Cerebellar cortex (tissue), 1 donor: Measurements from ENCODE around the gene ZNRF1.
"Not testable (repeated sequence)": the region's sequence is repeated elsewhere in the genome, so short reads cannot be mapped to it uniquely, and the experiment has no call there.

Experiments used
- DNase-seq: peaks from one replicate; pipeline ENCODE4 v3.0.0-alpha.2; 2015; ENCODE audit warnings: low spot score

The ZNRF1 gene

DNA sequence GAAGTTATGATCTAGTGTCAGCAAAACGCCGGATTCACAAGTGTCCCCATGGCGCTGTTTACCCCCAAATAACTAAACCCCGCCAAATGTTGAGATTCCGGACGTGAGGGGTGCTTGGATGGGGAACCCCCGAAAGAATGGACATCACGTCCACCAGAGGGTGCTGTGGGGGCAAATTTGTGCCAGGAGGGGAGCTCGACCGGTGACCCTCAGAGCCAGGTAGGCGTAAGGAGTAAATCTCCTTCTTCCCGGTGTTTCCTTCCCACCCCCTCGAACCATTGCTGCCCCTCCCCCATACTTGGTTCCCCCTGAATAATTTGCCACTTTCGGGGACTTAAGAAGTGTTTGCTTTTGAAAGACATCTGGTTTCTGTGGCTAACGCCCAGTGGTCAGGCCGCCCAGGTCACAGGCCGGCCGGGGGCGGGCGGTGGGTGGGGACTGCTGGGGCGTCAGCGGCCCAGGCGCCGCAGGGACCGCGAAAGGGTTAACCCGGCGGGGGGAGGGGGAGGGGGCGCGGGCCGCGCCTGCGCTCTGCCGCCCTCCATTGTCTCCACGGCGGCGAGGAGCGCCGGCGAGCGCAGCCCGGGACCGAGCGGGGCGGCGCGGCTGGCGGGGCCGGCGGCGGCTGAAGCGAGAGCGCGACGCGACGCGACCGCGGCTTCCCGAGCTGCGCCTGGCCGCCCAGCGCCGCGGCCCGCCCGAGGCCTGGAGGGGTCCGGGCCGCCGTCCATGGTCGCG lies at the start of gene ZNRF1:
Gene ZNRF1, plus strand, starts transcription at position 544 of the 738 bp plus-strand sequence. CDS start 648 bp downstream, outside the sequence.
- peak; percentile 77 for DNase-seq

DNA sequence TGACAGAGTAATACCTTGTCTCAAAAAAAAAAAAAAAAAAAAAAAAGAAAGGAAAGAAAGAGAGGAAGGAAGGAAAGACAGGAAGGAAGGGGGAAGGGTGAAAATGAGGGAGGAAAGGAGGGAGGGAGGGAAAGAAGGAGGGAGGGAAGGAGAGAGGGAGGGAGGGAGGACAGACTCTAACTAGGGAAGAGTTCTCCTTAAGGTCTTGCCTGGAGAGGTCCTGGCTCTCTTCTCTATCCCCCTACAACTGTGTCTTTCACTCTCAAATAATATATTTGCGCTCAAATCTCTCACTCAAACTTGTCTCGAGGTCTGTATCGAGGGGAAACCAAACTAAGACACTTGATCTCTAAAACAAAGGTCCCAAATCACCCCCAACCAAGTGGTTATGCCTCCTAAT lies 49.5 kb upstream of the ZNRF1 start:
- DNase-seq: no peak

DNA sequence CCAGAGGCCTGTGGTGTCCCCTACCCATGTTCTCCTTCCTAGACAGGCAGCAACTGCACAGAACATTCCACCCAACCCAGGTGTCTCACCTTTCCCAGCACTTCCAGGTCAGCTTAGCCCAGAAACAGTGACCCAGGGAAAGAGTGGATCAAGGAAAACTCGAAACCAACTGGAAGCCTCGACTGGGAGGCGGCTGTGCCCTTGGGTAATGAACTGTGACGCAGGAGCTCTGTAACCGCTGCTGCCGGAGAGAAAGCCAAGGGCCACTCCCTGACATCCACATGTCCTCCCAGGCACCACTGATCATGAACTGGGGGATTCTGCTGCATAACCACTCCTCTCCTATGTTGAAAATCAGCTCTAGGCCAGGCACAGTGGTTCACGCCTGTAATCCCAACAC lies 48.3 kb upstream of the ZNRF1 start:
- no peak for DNase-seq

DNA sequence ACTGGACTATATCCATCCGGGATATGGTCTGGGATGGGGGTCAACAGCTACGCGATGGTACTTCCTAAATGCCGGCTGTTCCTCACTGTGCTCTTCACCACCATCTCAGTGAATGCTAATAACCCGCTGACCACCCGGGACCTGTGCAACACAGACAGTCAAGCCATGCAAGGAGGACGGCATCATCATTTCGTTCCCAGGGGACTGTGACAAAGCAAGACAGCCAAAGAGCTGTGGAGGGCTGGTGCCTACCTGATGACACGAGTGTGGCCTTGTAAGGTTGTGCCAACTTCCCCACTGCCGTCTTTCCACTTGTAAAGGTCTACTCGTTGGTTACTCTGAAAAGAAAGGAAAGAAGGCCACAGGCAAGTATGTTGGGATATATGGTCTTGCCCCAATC lies 47.6 kb upstream of the ZNRF1 start:
- DNase-seq: no peak

DNA sequence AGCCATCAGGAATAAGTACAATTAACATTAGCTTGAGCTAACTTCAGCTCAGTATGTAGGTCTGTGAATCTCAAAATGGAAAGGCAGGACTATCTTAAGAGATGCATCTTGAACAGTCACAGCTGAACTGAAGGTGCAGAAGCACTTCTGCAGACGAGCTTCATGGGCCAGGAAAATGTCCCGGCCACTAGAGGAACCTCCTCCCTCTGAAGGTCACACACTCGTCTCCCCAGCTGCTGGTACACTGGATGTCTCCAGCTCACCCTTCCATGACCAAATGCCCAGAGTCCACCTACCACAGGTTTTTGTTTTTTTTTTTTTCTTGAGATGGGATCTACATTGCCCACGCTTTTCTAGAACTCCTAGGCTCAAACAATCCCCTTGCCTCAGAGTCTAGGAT lies 47.1 kb upstream of the ZNRF1 start:
- no peak for DNase-seq

DNA sequence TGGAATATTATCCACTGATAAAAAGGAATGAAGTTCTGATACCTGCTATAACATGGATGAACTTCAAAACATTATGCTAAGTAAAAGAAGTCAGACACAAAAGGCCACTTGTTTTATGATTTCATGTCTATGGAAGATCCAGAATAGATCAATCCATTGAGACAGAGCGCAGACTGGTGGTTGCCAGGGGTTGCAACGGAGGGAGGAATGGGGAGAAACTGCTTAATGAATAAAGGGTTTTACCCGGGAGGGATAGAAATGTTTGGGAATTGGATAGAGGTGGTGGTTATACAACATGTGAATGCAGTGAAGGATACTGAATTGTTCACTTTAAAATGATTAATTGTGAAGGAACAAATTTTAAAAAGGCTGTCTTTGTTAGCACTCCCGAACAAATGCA lies 44.1 kb upstream of the ZNRF1 start:
- DNase-seq: no peak

DNA sequence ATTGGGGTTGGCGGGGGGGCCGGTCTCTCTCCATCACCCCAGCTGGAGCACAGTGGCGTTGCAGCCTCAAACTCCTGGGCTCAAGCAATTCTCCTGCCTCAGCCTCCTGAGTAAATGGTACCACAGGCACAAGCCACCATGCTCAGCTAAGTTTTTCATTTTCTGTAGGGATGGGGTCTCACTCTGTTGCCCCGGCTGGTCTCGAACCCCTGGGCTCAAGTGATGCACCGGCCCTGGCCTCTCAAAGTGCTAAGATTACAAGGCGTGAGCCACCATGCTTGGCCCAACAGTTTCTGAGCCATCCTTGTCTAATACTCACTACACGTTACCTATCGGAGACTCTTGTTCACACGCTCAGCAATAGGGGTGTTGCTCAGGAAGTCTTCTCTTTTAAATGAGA lies 25.5 kb upstream of the ZNRF1 start:
- no peak for DNase-seq

DNA sequence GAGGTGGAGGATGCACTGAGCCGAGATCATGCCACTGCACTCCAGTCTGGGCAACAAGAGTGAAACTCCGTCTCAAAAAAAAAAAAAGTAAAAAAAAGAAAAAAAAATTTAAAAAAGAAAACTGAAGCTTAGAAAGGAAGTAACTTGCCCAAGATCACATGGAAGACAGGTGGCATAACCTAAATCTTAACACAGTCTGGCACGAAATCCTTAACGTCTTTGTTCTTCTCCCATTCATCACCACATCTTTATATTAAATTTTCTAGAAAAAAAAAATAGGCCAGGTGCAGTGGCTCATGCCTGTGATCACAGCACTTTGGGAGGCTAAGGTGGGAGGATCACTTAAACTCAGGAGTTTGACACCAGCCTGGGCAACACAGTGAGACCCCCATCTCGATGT lies 23.2 kb upstream of the ZNRF1 start:
- no peak for DNase-seq

DNA sequence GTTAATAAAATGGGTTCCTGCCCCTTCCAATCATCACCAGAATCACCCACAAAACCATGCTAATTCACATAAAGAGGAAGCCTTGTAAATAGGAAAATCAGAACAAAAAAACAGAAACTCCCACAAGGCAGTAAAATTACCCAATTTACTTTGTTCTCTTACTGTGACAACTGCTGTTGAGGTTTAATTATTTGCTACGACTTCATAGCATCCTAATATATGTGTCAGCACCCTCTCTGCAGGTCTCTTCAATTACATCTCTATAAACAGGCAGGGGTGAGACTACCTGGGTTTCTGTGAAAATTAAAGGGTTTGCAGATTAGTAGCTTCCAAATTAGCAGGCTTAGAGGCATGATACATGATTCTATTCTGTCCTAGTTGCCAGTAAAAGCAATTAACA lies 16.6 kb upstream of the ZNRF1 start:
- DNase-seq: no peak

DNA sequence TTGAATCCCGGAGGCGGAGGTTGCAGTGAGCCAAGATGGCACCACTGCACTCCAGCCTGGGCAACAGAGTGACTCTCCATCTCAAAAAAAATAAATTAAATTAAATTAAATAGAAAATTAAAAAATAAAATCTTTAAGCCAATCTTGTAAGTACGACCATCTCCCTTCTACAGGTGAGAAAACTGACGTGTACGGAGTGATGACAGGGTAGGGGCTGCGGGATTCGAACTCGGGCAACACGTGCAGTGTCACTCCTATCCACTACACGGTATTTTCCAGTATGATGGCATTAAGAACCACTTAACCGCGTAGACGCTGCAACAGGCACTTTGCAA lies 14.7 kb upstream of the ZNRF1 start:
- DNase-seq: no peak

DNA sequence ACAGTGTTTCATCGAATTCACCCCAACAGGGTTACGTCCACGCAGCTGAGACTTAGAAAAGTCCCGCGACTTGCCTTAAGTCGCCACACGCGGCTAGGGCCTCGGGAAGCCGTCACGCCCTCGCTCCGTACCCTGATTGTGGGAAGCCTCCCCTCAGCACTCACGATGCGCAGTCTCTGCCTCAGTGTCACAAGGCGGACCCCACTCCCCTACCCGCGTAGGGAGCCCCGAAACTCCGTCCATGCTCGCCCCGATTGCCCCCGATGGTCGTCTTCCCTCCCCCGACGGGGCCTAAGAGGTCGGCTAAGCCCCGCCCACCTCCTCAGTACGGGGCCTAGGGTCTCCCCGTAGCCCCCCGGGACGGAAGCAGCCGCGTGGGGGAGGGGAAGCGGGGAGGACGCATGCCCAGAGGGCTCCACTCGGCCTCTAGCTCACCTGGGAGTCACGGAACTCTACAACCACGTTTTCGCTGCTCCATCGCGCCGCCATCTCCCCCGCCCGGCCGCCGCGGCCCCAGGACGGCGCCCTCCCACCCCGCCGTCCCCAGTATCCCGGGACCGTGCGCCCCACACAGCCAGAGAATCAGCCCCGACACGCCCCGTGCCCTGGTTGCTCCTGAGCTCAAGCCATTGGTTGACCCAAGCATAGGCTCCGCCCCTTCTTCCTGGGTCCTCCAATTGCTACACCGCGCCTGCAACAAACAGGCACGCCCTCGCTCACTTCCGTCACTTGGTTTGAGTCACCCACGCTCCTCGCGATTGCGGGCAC lies 14.1 kb upstream of the ZNRF1 start, which contains the start of gene WDR59:
Gene WDR59, minus strand, starts transcription at position 595 of the 768 bp plus-strand sequence. Its CDS starts 106 bp downstream, at position 489.
- peak; percentile 100 for DNase-seq

DNA sequence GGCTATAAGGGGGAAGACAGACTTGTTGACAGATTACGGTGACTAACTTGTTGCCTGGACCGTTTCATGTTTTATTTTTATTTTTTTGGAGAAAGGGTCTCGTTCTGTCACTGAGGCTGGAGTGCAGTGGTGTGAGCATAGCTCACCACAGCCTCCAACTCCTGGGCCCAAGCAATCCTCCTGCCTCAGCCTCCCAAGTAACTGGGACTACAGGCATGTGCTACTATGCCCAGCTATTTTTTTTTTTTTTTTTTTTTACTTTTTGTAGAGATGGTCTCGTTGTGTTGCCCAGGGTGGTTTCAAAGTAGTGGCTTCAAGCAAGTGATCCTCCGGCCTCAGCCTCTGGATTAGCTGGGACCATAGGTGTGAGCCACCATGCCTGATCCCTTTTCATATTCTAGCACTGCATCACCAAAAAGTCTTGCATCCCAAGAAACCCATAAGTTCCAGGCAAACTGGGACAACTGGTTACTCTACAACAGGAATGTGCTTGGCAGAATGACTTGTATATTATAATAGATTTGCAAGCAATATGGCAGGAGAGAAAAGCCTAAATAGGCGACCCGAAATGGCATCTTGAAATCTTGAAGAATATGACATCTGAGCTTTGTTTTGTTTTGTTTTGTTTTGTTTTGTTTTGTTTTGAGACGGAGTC lies 11.7 kb upstream of the ZNRF1 start:
- no peak for DNase-seq

DNA sequence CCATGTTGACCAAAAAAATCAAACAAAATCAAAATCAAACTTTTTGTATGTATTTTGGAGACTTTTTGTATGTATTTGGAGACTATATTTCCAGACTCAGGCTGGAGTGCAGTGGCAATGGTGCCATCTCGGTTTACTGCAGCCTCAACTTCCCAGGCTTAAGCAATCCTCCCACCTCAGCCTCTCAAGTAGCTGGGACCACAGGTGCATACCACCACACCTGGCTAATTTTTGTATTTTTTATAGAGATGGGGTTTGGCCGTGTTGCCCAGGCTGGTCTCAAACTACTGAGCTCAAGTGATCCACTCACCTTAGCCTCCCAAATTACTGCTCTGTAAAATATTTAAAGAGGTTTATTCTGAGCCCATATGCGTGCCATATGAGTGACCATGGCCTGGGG lies 9.0 kb upstream of the ZNRF1 start:
- not testable (repeated sequence) for DNase-seq

DNA sequence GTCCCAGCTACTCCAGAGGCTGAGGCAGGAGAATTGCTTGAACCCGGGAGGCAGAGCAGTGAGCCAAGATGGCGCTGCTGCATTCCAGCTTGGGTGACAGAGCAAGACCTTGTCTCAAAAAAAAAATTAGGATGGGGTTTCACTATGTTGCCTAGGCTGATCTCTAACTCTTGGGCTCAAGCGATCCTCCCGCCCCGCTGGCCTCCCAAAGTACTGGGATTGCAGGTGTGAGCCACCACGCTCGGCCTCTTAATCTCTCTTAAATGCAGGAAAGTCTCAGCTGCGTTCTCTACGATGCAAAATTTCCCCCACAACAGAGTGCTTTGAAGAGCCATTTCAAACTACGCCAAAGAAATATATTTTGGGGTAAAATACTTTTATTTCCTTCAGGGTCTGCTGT lies 8.0 kb upstream of the ZNRF1 start:
- no peak for DNase-seq

DNA sequence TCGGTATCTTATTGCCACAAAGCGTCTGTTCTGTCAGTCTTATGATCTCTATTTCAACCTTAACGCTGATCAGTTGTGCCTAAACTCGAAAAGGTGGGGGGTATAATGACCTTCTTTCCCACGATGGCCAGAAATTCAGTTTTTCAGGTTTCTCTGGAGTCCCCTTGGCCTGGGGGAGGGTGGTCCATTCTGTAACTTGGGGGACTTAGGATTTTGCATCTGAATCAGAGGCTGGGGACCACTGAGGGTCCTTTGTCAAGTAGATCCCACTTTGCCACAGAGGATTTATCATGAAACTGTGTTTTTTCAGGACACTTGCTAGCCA lies 7.6 kb upstream of the ZNRF1 start:
- DNase-seq: no peak

DNA sequence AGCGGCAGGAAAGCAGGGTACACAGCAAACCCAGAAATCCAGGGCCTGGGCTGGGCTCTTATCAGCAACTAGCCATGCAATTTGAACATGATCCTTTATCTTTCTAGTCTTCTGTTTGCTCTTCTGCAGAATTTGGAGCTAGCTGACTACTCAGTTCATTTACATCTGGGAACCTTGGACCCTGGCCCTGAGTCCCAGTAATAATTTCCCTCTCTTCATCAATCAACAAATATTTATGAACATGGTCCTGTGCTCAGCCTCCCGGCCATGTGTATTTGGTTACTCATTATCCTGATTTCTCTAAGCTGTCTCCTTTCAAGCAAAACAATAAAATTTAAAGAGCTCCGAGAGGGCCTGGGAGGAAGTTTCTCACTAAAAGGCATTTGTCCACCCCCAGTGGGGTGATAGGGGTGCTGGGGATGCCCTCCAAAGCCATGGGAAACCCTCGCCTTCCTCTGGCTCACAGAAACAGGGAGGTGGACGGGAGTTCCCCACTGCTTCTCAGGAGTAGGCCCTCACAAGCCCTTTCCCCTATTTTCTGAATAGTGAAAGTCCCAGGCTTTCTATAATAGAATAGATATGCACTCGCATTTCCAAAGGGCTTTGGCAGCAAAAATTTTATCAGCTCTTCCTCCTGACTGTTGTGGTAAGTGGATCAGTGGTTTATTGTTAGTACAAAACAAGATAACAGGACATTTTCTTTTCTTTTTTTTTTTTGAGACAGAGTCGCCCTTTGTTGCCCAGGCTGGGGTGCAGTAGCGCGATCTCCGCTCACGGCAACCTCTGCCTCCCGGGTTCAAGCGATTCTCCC lies 7.0 kb upstream of the ZNRF1 start:
- no peak for DNase-seq

DNA sequence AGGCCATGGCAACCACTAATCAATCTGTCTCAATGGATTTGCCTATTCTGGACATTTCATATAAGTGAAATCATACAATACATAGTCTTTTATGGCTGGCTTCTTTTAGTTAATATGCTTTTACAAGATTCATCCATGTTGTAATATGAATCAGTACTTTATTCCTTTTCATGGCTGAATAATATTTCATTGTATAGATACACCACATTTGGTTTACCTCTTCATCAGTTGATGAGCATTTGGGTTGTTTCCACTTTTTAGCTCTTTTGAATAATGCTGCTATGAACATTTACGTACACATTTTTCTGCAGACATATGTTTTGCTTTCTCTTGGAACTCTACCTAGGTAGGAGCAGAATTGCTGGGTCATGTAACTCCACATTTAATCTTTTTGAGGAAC lies 2.8 kb upstream of the ZNRF1 start:
- DNase-seq: no peak

DNA sequence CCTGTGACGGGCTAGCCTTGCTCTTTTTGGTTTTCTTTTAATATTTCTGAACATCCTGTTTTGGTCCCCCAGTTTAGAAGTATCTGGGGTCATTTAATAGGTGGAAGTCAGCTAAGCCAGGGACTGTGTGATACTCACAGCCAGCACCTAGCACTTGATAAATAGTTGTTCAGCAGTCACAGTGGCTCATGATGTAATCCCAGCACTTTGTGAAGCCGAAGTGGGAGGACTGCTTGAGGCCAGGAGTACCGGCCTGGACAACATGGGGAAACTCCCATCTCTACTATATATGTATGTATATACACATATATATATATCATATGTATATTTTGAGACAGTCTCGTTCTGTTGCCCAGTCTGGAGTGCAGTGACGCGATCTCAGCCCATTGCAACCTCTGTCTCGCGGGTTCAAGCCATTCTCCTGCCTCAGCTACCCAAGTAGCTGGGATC lies 1.8 kb upstream of the ZNRF1 start:
- DNase-seq: no peak

DNA sequence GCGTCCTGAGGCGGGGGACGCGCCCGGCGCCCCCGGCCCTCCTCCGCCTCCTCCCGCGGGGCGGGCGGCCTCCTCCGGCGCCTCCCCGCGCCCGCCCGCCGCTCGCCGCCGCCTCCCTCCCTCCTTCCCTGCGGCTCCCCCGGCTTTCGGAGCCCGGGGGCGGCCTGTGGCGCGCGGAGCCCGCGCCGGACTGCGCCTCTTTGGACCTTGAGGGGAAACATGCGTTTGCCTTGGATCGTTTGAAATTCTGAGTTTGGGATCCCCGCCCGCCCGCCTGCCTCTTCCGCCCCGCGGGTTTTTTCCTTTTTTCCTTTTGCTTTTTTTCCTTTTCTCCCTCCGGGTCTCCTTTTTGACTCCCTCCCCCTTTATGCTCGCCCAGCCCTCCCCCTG lies 390 bp downstream of the ZNRF1 start:
- DNase-seq: no peak

DNA sequence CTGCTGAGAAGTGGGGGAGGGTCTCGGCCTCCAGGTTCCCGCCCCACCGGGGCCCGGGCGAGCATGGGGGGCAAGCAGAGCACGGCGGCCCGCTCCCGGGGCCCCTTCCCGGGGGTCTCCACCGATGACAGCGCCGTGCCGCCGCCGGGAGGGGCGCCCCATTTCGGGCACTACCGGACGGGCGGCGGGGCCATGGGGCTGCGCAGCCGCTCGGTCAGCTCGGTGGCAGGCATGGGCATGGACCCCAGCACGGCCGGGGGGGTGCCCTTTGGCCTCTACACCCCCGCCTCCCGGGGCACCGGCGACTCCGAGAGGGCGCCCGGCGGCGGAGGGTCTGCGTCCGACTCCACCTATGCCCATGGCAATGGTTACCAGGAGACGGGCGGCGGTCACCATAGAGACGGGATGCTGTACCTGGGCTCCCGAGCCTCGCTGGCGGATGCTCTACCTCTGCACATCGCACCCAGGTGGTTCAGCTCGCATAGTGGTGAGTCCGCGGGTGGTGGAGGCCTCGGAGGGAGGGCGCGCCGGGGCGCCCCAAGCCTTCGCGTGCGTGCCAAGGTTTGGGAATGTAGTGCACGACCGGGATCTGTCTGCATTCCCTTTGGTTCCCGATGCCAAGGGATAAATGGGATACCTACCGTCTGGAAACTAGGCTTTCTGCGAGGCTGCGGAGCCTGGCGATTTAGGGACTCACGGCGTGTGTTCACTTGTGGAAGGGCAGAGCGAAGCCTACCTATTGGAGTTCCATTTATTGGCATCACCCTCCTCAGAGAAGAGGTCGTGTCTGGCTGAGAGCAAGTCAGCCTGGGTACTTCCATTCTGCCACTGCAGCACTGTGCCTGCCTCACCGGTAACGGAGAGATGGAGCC lies 1.0 kb downstream of the ZNRF1 start:
- peak; percentile 50 for DNase-seq

DNA sequence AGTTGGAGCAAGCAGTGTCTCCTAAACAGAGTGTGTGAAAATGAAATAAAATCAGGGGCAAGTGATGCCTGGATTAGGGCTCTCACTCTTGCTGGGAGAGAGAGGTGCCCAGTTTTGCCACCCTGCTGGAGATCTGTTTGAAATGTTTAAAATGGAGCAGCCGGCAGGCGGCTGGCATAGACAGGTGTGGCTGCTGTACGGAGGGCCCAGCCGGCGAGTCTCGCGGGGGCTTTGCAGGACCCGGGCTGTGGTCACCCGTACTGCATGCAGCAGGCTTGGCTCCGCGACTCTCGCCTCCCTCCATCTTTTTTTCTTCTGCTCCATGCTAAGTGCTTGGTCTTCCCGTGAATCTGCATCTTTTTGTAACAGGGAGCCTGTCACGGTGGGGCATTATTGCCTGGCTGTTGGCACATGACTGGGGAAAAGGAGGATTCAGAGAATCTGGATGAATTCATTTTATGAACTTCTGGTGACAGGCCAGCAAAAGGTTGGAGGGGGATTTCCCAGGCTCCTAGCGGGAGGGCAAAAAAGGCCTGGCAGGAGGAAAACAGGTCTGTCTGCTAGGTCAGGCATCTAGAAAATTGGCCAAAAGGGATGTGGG lies 1.8 kb downstream of the ZNRF1 start:
- peak; percentile 48 for DNase-seq
